Renal pelvis (tissue), 4 donors: ENCODE results near the gene RBM47. TPM values are rescaled to one million over a fixed set of nuclear protein-coding genes. Genes with fewer than 3 reads are reported as not detected.
"Not testable (repeated sequence)": the region's sequence is repeated elsewhere in the genome, so short reads cannot be mapped to it uniquely, and the experiment has no call there.

ENCODE experiments used
- DNase-seq: peaks from one replicate; pipeline ENCODE4 v3.0.0-alpha.2; 2013
- polyA plus RNA-seq, 3 donors: library from polyadenylated mRNA; unstranded; fragments of 120-200 nt; gene quantifications; one replicate each; pipeline ENCODE4 v1.2.1, GENCODE V29; 2013; ENCODE audit not compliant: insufficient read length in 3 of 3

The RBM47 gene
- polyA plus RNA-seq, 3 donors, result 76.1 to 93.9 (median 91.3) TPM

DNA sequence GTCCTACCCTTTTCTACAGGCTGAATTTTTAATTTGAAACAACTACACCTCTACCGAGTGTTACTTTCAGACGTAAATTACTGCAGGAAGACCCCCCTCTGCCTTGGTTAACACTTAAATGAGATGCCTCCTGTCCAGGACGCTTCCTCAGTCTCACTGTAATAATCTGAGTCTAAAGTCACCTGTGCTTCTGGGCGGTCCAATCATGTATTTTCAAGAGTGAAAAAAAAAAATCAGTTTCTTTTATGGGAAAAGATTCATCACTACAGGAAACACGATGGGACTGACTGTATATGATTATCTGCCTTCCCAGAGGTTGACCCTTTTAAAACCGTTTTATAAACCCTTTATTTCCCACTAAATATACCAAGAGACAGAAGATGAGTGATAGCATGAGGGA is 776 bp downstream of the RBM47 start:
- no peak for DNase-seq

DNA sequence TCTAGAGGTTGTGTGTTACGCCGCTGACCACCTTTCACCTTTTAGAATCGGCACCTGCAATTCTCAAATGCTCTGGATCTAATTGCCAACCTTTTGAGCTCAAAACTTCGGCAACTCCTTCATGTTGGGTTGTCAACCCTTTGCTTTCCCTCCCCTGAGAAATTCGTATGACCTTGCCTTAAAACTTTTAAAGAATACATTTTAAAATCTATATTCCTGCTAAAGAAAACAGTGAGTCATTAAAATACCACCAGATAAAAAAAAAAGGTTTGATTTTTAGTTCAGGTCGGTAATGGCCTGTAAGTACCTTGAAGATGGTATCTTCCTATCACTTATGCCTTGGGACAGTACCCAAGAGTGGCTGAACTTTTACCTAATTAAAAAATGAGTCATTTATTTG is 1.3 kb downstream of the RBM47 start:
- DNase-seq, result not testable (repeated sequence)

DNA sequence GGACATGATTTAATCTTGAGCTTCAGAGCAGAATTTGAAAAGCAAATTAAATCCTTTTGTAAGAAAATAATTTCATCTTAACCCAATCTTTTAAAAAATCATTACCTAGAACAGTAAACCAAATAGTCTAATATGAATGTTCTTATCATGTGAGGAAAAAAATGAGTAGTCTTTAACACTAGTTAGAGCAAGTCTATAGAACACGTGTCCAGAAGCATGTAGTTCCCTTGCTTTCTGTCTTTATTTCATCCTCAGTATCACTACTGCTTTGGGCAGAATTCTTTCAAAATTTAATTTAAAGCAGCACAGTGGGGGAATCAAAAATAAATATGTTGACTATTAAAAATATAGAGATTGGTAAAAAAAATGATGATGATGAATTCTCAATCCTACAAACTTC is 2.1 kb downstream of the RBM47 start:
- no peak for DNase-seq

DNA sequence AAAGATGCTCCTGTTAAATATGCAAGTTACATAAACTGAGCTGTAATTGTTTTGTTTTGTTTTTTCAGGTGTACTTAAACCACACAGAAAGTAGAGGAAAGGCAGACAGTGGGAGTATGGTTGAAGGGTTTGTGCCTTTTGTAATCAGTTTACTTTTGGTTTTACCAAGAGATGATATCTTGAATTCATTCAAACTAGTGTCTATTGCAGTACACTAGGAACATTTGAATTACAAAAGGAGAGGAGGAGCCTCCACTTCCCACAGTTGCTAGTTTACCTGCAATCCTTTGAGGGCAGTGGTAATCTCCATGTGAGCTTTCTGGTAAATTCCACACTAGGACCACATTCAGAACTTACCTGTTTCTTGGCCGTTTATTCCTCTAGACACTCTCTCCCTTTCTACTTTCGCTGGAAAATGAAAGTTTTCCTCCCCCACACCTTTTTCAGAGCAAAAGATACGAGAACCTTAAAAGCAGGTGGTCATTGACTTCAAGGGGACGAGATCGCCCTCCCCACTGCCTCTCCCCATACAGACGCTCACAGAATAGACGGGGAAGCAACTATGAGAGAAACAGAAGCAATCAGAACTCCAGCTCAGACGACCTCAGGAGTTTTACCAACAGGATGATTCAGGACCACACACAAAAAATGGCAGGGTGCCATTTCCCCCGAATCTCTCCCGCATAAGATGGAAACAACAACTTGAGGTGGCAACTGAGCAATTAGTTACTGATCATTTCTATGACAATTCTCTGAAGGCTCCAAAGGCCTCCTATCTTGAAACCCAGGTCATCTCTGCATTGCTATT is 3.3 kb downstream of the RBM47 start:
- DNase-seq, result no peak

DNA sequence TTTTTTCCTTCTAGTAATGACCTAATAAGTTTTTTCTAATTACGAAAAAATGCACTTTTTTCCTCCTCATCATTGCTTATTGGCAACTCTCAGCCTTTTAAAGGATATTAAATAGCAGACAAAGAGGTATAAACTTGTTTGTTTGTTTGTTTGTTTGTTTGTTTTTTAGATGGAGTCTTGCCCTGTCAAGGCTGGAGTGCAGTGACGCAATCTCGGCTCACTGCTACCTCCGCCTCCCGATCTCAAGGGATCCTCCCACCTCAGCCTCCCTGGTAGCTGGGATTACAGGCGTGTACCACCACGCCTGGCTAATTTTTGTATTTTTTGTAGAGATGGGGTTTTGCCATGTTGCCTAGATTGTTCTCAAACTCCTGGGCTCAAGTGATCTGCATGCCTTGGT is 6.0 kb downstream of the RBM47 start:
- DNase-seq, result no peak

DNA sequence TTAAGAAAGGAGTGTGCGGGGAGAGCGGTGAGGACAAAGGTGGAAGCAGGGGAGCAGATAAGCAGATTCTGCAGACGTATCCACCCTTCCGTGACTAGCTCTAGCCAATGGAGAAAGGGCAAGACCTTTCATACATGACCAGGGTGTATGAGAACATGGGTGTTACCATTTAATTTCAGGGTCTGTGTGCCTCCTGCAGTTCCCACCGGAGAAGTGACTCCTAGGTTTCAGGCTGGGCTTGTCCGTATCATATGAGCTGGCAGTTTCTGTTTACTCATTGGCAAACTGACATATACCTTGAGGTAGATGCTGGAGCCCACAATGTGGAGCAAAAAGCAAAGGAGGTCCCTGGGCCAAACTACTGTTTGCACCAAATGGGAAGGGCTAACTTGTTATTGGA is 6.8 kb downstream of the RBM47 start:
- no peak for DNase-seq

DNA sequence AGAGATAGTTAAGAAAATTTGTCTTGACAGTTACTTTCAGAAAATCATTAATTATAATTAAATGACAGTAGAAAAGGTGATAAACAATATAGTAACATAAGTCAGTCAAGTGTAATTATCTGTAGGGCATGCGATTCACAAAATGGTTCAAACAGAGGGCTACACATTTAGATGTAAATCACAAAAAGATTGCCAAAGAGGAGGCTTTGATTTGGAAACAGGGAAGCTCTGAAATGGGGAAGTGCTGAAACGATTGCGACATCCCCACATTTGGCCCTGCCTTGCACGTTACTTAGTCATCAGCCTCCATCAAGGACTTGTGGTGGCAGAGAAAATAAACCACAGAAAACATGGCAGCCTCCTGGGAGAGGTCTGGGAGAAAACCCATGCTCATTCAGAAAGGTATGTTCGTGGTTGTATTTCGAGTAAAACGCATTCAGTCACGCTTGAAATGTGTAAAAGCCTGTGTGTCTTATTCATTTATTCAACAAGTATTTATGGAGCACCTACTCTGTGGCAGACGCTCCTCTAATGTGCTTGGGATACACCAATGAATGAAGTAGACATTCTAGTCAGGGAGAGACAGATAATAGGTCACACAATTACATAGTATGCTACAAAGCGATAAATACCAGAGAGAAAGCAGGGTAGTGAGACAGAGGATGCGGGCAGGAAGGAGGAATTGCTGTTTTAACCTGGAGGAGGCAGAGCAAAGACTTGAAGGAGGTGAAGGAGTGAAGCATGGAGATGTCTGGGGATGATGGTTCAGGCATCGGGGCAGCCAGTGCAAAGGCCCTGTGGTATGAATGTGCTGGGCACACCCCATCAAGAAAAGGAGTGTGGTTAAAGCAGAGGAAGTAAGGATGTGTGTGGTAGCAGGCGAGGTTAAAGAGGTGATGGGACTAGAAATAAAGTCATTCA is 7.8 kb downstream of the RBM47 start:
- DNase-seq, result no peak

DNA sequence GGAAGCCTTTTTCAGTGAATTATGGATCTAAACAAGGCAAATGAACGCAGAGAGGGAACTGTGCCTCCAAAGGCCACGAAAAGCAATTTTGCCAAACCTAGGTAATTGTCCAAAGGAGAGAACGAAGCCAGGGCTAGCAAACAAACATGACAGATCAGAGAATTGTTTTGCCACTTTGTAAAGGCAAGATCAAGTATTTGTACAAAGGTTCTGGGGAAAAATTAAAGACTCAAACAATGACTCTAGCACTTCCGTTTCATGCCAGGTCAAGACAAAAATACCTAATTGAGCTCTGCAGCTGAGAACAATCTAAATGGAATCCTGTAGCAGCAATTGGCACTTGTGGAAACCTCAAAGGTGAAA is 8.5 kb downstream of the RBM47 start:
- no peak for DNase-seq

DNA sequence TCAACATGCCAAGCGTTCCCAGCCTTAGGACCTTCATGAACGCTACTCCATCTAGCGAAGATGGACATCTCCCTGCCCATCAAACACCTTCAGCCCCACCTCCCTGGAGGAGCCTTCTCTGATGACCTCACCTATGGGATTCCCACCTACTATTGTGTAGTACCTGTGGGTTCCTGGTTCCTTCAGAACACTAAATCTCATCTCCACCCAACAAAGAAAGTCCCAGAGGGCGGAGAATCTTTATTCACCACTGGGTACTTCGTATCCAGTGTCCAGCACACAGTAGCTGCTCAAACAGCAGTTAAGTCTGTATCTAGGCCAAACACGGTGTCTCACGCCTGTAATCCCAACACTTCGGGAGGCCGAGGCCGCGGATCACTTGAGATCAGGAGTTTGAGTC is 10.1 kb downstream of the RBM47 start:
- no peak for DNase-seq

DNA sequence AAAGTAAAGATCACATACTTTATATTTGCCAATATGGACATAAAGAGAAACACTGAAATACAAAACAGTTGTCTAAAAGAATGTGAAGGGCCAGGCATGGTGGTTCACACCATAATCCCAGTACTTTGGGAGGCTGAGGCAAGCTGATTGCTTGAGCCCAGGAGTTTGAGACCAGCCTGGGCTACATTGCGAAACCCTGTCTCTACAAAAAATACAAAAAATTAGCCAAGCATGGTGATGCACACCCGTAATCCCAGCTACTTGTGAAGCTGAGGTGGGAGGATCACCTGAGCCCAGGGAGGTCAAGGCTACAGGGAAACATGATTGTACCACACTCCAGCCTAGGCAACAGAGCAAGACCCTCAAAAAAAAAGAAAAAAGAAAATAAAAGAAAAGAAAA is 11.8 kb downstream of the RBM47 start:
- no peak for DNase-seq

DNA sequence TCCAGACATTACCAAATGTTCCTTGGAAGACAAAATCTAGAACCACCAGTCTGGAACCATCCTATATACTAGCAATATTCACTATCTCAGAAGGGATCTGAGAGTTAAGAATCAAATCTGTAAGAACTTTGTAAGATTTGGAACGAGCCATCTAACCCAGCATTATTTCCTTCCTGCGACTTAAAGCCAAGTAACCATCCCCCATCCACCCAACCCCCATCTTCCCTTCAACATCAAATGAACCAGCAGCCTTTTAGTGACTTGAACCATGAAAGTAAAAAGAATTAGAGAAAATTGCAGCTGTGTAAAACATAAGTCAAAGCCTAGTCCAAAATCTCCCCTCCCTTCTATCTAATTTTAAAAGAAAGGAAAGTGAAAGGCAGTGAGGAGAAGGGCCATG is 15.6 kb downstream of the RBM47 start:
- no peak for DNase-seq

DNA sequence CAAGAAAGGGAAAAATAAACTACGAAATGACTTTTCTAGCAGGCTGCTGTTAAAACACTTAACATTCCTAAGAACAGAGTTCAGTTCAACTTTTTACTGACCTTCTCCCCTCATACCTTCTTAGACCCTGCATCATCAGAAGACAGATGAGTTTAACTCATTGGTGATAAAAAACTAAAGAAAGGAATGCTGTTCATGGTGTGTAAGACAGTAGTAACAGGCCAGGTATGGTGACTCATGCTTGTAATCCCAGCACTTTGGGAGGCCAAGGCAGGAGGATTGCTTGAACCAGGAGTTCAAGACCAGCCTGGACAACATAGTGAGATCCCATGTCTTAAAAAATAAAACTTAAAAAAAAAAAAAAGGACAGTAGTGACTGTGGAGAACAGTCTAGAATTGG is 16.2 kb downstream of the RBM47 start:
- DNase-seq, result no peak

DNA sequence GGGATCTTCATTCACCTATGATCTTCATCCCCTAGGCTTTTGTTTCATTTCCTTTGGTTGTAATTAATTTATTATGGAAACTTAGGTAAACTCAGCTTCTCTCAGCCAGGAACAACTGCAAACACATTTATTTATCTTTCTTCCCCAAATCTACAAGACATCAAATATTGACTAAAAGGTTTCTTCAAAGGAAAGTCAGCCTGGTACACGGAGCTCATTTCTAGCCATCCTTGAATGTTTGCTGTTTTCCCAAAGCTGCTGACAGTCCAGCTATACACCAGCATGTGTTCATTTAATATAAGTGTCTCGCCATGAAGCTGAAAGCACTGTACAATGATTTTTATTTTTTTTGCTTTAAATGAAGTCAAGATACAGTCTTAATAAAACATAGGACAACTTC is 16.8 kb downstream of the RBM47 start:
- DNase-seq, result no peak

DNA sequence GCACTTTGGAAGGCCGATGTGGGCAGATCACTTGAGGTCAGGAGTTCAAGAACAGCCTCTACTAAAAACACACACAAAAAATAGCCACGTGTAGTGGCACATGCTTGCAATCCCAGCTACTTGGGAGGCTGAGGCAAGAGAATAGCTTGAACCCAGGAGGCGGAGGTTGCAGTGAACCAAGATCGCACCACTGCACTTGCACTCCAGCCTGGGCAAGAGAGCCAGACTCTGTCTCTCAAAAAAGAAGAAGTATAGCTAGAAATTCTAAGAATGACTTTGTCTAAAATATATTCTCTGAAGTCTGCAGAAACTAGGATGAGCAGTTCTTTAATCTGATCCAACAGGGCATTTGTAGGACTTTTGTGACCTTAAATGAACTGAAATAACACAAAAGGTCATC is 17.4 kb downstream of the RBM47 start:
- DNase-seq, result no peak

DNA sequence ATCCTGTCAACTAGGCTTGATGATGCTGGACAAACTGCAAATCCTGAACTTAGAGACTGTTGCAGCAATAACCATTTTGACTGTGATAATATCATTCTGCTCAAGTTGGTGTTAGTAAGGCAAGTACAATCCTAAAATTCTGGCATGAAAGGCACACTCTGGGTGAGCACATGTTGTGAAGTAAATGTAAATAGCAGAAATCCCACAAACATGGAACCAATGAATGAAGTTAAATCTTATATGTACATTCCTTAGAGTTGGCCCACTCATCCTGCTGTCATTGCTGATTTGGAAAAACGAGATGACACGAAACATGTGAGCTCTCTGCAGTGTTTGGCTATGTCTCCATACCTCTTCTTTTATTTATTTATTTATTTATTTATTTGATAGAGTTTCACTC is 21.0 kb downstream of the RBM47 start:
- no peak for DNase-seq

DNA sequence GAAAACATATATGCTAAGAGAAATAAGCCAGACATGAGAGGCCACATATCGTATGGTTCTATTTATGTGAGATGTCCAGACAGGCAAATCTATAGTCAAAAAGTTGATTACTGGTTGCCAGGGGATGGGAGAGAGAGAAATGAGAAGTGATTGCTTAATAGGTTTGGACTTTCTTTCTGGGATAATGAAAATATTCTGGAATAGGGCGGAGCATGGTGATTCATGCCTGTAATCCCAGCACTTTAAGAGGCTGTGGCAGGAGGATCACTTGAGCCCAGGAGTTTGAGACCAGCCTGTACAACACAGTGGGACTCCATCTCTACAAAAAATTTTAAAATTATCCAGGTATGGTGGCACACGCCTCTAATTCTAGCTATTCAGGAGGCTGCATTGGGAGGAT is 22.4 kb downstream of the RBM47 start:
- DNase-seq, result no peak

DNA sequence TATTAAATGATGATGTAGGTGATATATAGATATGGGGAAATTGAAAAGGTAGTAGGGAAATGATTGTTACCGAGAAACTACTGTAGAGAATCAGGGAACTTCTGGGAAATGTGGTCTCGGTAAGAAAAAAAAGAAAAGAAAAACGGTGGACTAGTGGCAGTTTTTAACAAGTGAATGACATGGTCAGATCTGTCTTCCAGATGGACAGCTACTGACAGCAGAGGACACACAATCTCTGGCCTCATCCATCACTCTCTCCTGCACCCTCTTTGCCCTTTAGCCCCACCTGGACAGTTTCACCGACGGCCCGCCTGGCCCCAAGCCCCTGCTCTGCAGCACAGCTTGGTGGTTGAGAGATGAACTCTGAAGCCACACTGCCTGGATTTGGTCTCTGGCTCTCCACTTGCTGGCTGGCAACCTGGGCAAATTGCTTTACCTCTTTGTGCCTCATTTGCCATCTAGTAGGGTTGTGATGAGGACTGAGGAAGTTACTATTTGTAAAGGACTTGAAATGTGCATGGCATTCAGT is 23.4 kb downstream of the RBM47 start:
- no peak for DNase-seq

DNA sequence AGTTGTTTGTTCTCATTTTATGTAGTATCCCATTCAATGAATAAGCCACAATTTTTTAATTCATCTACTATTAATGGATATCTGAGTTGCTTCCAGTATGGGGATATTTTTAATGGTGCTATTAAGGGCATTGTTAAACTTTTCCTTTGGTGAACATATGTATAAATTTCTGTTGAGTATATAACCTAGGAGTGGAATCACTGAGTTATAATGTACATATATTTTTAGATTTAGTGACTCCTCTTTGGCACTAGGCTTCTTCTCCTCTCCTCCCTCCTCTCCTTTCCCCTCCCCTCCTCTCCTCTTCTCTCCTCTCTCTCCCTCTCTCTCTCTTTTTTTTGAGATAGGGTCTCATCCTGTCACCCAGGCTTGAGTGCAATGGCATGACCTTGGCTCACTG is 26.4 kb downstream of the RBM47 start:
- no peak for DNase-seq

DNA sequence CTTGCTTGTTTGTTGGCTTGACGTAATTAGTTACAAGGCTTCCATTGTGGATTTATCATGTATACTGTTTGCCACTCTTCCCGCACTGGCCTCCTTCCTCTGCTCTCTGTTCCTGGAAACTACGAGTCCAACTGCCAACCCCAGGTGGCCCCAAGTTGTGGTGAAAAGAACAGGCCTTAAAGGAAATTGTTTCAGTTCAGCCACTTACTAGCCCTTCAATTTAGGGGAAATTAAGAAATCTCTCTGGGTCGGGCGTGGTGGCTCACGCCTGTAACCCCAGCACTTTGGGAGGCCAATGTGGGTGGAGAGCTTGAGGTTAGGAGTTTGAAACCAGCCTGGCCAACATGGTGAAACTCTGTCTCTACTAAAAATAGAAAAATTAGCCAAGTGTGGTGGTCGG is 28.0 kb downstream of the RBM47 start:
- no peak for DNase-seq

DNA sequence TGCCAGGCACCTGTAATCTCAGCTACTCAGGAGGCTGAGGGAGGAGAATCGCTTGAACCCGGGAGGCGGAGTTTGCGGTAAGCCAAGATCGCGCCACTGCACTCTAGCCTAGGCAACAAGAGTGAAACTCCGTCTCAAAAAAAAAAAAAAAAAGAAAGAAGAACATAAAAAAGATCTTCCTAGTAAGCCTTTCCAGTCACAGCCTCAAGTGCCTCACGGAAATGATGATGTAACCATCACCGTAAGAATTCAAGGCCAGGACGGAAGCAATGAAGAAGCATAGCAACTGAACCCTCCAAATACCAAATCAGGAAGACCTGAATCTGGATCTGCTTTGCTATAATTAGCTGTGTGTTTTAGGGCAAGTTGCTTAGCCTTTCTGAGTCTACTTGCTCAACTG is 28.8 kb downstream of the RBM47 start:
- DNase-seq, result no peak

DNA sequence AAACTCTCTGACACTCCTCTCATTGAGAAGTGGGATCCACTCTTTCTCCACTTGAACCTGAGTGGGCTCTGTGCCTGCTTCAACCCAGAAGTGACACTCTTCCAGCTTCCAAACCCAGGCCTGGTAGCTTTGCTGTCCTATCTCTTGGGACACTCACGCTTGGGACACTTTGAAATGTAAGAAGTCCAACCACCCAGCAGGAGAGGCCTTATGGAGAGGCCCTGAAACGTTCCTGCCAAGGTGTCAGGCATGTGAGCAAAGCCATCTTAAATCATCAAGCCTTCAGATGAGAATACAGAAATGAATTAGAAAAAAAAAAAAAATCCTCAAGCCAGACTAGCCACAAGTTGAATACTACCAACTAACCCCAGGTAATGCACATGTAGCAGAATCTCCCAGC is 30.2 kb downstream of the RBM47 start:
- no peak for DNase-seq

DNA sequence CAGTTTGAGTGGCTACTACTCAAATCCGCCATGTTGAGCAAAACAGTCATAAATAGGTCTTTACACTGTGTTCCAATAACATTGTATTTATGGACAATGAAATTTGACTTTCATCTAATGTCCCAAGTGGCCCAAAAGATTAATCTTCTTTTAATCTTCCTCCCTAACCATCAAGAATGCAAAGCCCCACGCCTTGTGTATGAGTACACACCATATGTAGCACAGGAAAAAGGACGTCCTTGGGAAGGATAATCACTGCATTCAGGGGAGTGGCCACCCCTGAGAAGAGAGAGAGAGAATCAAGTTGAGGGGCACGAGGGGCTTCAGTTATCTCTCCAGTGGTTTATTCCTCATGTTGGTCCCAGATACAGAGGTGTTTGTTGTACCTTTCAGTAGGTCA is 33.1 kb downstream of the RBM47 start:
- no peak for DNase-seq

DNA sequence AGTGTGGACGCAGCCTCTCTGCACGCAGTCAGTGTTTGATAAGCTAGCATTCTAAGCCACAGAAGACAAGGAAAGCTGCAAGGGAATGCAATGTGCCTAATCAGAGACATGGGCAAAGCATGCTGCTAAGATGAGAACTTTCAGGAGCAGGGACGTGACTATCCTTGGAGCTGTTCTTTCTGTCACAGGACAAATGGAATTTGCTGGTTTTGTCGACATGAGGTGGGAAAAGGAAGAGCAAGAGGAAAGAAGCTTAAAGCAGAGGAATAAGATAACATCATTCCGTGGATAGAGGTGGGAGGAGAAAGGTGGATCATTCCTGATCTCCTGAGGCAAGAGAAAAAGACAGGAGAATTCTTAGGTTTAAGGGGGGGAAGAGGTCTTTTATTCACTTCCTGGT is 33.7 kb downstream of the RBM47 start:
- DNase-seq, result no peak
